Stimulated activated CD8-positive, alpha-beta memory T cell treated with anti-CD3 and anti-CD28 coated beads, Interleukin-7, amount 100 ng/mL, for 48 hours (primary cell): ENCODE measurements around the gene NRL.
"Not testable (repeated sequence)": the region's sequence is repeated elsewhere in the genome, so short reads cannot be mapped to it uniquely, and the experiment has no call there.

ENCODE experiments used
- DNase-seq, 2 donors: peaks; one replicate each; pipeline ENCODE4 v3.0.0-alpha.2; 2020; ENCODE audit warnings: low read depth in 1 of 2; ENCODE audit errors: extremely low read depth in 1 of 2

Gene NRL

GRCh38 chr14:24127673-24128072 lies 12.9 kb upstream of the NRL start:
- no peak for DNase-seq

DNA sequence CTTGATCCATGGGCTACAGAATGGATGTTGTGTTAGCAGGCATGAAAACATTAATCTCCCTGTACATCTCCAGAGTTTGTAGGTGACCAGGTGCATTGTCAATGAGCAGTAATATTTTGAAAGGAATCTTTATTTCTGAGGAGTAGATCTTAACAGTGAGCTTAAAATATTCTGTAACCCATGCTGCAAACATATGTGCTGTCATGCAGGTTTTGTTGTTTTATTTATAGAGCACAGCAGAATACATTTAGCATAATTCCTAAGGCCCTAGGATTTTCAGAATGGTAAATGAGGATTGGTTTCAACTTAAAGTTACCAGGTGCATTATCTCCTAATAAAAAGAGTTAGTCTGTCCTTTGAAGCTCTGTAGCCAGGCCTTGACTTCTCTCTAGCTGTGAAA lies 12.2 kb upstream of the NRL start:
- no peak for DNase-seq

DNA sequence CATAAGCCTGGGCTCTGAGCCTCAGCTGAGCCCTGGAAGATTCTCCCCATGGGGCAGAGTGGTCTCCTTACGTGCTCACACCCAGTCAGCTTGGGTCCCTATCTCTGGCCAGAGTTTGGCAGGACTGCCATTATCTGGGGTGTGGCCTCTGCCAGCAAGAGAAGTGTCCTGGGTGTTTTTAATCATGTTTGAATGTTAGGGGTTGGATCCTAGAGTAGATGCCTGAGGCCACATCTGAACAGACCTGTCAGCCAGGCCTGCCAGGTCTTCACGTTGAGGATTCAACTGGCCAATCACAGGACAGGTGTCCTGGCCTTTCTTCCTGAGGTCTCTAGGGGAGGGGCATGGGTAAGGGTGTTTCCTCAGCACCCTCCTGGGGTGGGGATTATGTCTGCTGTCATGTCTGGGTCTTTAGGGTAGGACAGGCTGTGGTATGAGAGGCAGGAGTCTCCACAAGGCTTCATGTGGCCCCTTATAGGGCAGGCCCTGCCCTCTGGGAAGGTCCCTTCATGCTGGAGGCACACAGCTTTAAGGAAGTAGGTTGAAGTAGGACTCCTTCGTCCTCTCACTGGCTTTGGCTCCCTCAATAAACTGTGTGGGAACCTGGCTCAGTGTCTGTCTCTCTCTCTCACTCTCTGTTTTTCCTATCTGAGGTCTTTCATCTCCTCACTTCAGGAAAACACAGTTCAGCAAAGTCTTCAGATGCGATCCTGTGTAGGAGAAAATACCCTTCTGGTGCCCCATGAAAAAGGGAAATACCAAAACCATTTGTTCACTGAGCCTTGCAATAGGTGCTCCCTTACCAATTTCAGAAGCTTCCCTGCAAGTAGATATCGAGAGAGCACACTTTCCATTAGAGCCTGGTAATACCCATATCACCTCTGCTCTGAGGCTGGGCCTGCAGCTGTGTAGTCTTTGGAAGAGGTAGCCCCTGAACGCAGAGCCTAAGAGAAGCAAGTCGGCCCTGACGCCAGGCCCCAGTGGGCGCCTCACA lies 9.0 kb upstream of the NRL start:
- DNase-seq, result no peak

GRCh38 chr14:24122898-24123297 lies 8.1 kb upstream of the NRL start:
- DNase-seq, result no peak

DNA sequence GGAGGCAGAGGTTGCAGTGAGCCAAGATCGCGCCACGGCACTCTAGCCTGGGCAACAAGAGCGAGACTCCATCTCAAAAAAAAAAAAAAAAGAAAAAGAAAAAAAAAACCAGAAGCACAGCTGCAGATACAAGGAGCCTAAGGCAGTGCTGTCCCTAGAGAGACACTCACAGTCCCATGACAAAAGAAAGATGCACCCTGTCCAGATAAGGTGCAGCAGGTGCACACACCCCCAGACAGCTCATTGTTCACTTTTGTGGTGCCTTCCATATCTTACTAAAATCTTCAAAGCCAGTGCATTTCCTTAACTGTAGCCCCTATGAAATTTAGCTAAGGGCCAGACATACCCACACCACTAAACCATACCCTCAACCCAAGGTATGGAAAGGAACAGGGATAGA lies 7.7 kb upstream of the NRL start:
- no peak for DNase-seq

GRCh38 chr14:24121210-24121609 lies 6.5 kb upstream of the NRL start:
- no peak for DNase-seq

DNA sequence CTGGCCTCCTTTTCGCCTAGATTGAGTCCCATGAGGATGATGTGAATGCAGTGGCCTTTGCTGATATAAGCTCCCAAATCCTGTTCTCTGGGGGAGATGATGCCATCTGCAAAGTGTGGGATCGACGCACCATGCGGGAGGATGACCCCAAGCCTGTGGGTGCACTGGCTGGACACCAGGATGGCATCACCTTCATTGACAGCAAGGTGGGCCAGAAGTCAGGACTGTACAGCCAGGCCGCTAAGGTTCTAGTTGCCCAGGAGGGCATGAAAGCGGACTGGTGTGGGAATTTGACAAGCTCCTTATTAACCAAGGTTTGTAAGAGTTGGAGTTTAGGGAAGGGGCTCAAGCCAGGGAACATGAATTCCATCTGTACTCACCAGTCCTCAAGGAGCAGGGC lies 4.9 kb upstream of the NRL start:
- no peak for DNase-seq

- no peak for DNase-seq
These were observed 2.4 kb upstream of the NRL start for GRCh38 chr14:24117179-24117578.

DNA sequence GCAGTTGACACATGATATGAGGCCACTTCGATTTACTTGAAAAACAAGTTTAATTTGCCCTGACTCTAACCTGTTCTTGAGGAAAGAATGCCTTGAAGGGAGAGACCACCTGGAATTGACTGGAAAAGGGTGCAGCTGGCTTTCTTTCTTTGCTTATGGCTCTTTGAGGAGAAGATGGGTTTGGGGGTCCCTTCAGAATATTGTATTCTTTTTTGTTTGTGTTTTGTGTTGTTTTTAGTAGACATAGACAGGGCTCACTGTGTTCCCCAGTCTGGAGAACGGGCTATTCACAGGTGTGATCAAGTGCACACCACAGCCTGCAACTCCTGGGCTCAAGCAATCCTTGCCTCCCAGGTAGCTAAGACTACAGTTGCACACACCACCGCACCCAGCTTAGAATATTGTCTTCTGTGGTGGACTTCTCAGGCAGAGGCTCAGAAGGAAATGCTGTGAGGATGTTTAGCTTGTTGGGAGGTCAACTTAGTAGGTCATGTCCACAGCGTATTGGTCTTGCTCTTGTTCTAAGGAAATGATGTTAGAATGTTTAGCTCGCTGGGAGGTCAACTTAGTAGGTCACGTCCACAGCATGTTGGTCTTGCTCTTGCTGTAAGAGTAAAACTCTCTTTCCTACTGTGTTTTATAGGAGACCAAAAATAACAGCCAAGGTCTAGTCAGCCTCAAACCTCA lies 1.5 kb upstream of the NRL start:
- no peak for DNase-seq

- no peak for DNase-seq
These were observed 826 bp upstream of the NRL start for GRCh38 chr14:24115422-24116127.

DNA sequence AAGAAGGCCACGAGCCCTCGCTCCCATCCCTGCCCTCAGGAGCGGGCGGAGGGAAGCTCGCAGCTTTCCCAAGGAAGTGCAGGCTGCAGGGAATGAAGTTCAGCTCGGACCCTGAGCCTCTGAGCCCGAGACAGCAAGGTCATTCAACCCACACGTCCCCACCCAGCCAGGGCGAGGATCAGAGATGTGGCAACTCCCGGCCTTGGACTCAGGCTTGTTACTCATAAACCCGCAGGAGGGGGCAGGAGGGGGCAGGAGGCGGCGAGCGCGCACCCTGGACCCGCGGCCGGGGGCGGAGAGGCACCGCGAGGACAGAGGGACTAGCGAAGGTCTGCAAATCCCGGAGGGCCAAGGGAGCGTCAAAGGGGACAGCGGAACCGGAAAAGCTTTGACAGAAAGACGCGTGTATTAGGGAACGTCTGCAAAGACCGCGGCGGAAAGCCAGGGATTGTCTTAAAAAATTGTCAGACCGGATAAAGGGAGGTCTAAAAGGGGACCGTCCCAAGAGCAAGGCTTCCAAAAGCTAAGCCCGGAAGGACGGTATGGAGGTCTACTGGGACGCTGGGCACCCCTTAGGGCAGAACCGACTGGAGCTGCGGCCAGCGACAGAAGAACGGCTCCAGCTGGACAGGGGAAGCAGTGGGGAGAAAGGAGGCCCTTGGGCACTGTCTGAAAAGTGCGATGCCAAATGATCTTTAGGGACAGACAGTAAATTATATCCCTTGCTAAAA lies 783 bp downstream of the NRL start:
- peak; percentile 67 to 85 for DNase-seq

DNA sequence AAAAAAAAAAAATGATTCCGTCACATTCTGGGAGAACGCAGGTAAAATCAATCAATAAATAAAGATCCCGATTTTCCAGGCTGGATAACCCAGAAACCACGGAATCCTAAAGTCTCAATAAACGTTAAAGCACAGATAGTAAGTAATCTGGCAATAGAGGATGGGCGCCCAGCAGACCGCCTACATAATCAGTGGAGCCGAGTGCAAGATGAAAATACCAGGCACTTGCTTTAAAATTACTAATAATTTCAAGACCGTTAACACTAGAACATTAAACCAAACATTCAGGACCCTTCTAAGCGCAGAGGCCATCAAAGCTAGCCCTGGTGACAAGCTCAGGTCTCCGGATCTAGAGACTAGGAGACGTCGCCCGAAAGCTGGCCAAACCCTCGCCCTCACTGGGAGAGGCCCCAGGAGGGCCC lies 1.4 kb downstream of the NRL start:
- DNase-seq, result no peak

GRCh38 chr14:24110523-24110922 lies 4.2 kb downstream of the NRL start:
- no peak for DNase-seq

DNA sequence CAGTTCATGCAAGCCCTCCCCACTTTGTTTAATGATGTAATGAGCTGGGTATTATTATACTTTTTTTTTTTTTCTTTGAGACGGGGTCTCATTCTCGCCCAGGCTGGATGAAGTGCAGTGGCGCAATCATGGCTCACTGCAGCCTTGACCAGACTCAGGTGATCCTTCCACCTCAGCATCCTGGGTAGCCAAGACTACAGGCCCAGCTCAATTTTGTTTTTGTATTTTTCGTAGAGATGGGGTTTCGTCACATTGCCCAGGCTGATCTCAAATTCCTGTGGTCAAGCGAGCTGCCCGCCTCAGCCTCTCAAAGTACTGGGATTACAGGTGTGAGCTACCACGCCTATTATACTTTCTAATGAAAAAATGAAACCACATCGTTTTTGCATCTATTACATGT lies 4.7 kb downstream of the NRL start:
- DNase-seq, result no peak

GRCh38 chr14:24108336-24108874 lies 6.3 kb downstream of the NRL start:
- no peak for DNase-seq

DNA sequence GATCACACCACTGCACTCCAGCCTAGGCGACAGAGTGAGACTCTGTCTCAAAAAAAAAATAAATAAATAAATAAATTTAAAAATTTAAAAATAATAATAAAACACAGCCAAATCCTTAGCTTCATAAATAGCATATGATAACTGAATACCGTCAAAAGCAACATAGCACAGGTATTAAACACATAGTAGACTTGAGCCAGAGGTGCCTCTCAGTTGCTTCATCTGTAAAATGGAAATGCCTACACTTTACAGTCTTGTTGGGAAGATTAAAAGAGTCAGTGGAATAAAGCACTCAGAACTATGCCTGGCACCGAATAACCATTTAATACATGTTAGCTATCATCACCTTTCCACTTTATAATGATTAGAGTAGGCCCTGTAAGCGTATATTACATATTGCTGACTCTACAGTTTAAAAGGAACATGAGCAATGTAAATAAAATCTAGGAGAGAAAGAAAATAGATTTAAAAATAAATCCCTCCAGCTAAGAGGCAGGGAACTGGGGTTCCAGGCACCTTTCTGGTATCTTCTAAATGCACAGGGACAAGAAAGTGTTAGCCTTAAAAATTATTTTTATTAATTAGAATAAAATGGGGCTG lies 8.0 kb downstream of the NRL start:
- DNase-seq, result no peak

GRCh38 chr14:24105609-24106239 lies 9.0 kb downstream of the NRL start:
- DNase-seq, result not testable (repeated sequence)

DNA sequence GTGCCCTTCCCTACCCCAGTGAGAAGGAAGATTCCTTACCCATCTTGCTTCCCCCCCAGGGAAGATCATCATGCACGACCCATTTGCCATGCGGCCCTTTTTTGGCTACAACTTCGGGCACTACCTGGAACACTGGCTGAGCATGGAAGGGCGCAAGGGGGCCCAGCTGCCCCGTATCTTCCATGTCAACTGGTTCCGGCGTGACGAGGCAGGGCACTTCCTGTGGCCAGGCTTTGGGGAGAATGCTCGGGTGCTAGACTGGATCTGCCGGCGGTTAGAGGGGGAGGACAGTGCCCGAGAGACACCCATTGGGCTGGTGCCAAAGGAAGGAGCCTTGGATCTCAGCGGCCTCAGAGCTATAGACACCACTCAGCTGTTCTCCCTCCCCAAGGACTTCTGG lies 11.3 kb downstream of the NRL start:
- DNase-seq, result no peak

DNA sequence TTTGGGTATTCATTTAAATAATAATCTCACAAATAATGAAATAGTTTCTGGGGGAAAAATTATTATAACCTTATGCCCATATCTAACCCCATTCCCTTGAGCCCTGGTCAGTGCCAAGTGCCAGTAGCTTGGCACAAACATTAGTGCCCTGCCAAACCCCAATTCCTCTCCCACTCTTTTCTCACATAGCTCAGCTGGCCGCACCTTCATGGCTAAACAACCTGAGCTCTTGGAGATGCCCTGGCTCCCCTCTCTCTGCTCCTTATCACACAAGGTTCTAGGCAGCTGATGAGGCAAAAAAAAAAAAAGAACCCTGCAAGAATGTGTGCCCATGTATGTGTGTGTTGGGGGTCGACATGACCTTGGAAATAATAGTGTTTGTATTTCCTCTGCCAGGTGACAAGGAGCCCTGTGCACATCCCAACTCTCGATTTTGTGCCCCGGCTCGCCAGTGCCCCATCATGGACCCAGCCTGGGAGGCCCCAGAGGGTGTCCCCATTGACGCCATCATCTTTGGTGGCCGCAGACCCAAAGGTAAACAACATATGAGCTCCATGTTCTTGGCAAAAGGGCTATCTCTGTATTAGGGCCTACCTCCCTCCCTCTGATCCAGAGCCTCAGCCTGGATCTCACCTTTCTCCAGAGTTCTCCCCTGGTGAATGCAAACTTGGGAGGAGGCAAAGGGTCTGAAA lies 12.2 kb downstream of the NRL start:
- no peak for DNase-seq
